G401 (cell line): ENCODE data around the gene ACOXL. TPM values are rescaled to one million over a fixed set of nuclear protein-coding genes. Genes with fewer than 3 reads are reported as not detected.
"Not testable (repeated sequence)": the region's sequence is repeated elsewhere in the genome, so short reads cannot be mapped to it uniquely, and the experiment has no call there.

ENCODE experiments used
- DNase-seq: peaks from one replicate; pipeline ENCODE4 v3.0.0-alpha.2; 2015; ENCODE audit warnings: low spot score
- in situ Hi-C: cut with HindIII; loops from 2 replicates; pipeline ENCODE4 v1.10.0; 2016; ENCODE audit warnings: low sequenced_read_pairs, mixed read lengths
- total RNA-seq: library from RNA; depleted of rRNA; stranded (reverse); fragments of >200 nt; shearing (Covaris generic); gene quantifications from 2 replicates; pipeline ENCODE4 v1.2.3, GENCODE V29; 2014

Gene ACOXL
- total RNA-seq, 1 experiment from 2014 or later, result not detected

- in situ Hi-C loops, result no loop called here
Observed at GRCh38 chr2:110842048-110842447, 109.7 kb downstream of the ACOXL start.

GRCh38 chr2:110843496-110843895 lies 111.1 kb downstream of the ACOXL start:
- no peak for DNase-seq
- in situ Hi-C loops, result no loop called here

More at GRCh38 chr2:110842048-110842447, 109.7 kb downstream of the ACOXL start:
- DNase-seq, result no peak

- in situ Hi-C loops, result no loop called here
- no peak for DNase-seq
Observed at GRCh38 chr2:110843959-110844510, 111.7 kb downstream of the ACOXL start.

GRCh38 chr2:110847651-110848050 lies 115.3 kb downstream of the ACOXL start:
- DNase-seq, result no peak
- in situ Hi-C loops, result no loop called here

GRCh38 chr2:110848071-110848470 lies 115.7 kb downstream of the ACOXL start:
- in situ Hi-C loops, result no loop called here
- peak; percentile 4 for DNase-seq

- in situ Hi-C loops, result no loop called here
- no peak for DNase-seq
Observed at GRCh38 chr2:110848519-110849030, 116.2 kb downstream of the ACOXL start.

- DNase-seq, result no peak
- in situ Hi-C loops, result no loop called here
Observed at GRCh38 chr2:110851531-110851930, 119.2 kb downstream of the ACOXL start.

- in situ Hi-C loops, result no loop called here
- no peak for DNase-seq
Observed at GRCh38 chr2:110852051-110852450, 119.7 kb downstream of the ACOXL start.

- DNase-seq, result no peak
- in situ Hi-C loops, result no loop called here
Observed at GRCh38 chr2:110852541-110853263, 120.3 kb downstream of the ACOXL start.

GRCh38 chr2:110853516-110853915 lies 121.1 kb downstream of the ACOXL start:
- DNase-seq, result peak; percentile 10
- in situ Hi-C loops, result no loop called here

GRCh38 chr2:110853948-110854347 lies 121.6 kb downstream of the ACOXL start:
- DNase-seq, result no peak
- in situ Hi-C loops, result no loop called here

- in situ Hi-C loops, result no loop called here
- no peak for DNase-seq
Observed at GRCh38 chr2:110854355-110855081, 122.1 kb downstream of the ACOXL start.

- DNase-seq, in situ Hi-C loops: not testable (repeated sequence)
Observed at GRCh38 chr2:110855841-110856240, 123.5 kb downstream of the ACOXL start.

- DNase-seq, result no peak
- in situ Hi-C loops, result no loop called here
Observed at GRCh38 chr2:110858135-110858725, 125.9 kb downstream of the ACOXL start.

GRCh38 chr2:110858993-110859701 lies 126.8 kb downstream of the ACOXL start:
- in situ Hi-C loops, result no loop called here
- no peak for DNase-seq

- in situ Hi-C loops, result no loop called here
- DNase-seq, result no peak
Observed at GRCh38 chr2:110860630-110861029, 128.3 kb downstream of the ACOXL start.

GRCh38 chr2:110861616-110862260 lies 129.4 kb downstream of the ACOXL start:
- no peak for DNase-seq
- in situ Hi-C loops, result no loop called here

- in situ Hi-C loops, result no loop called here
- DNase-seq, result no peak
Observed at GRCh38 chr2:110863726-110864125, 131.4 kb downstream of the ACOXL start.

GRCh38 chr2:110864176-110864575 lies 131.8 kb downstream of the ACOXL start:
- no peak for DNase-seq
- in situ Hi-C loops, result no loop called here
